D721Med (cell line): ENCODE data around the gene EPHA2.
"Not testable (repeated sequence)": the region's sequence is repeated elsewhere in the genome, so short reads cannot be mapped to it uniquely, and the experiment has no call there.

Experiments used
- DNase-seq: peaks from one replicate; pipeline ENCODE4 v3.0.0; 2011; ENCODE audit warnings: low spot score; ENCODE audit not compliant: insufficient read length
- FAIRE-seq: peaks from 2 replicates; lab custom pipeline; 2011; peaks lifted over from hg19 to GRCh38; lab: Jason Lieb, UNC
- CTCF ChIP-seq: IDR thresholded peaks from 2 replicates; pipeline ENCODE4 v1.5.1; 2012; ENCODE audit warnings: mild to moderate bottlenecking, control low read depth; ENCODE audit not compliant: insufficient read depth; ENCODE audit errors: missing control alignments

Gene EPHA2

GRCh38 chr1:16166117-16166516 lies 10.2 kb upstream of the EPHA2 start:
- FAIRE-seq (no peak), DNase-seq (no peak)
- TF ChIP-seq CTCF: no peak

GRCh38 chr1:16165548-16165947 lies 9.7 kb upstream of the EPHA2 start:
- FAIRE-seq (no peak), DNase-seq (no peak)

GRCh38 chr1:16165073-16165364 lies 9.2 kb upstream of the EPHA2 start:
- DNase-seq (no peak), FAIRE-seq (no peak)
- TF ChIP-seq CTCF: no peak

More at GRCh38 chr1:16165548-16165947, 9.7 kb upstream of the EPHA2 start:
- no peak for TF ChIP-seq CTCF

- FAIRE-seq: no peak
- no peak for DNase-seq
- TF ChIP-seq CTCF: no peak
These were observed 8.6 kb upstream of the EPHA2 start for GRCh38 chr1:16164213-16165072.

GRCh38 chr1:16163608-16164212 lies 7.8 kb upstream of the EPHA2 start:
- FAIRE-seq: not testable (repeated sequence)

GRCh38 chr1:16162163-16162822 lies 6.4 kb upstream of the EPHA2 start:
- no peak for TF ChIP-seq CTCF
- FAIRE-seq (no peak), DNase-seq (no peak)

More at GRCh38 chr1:16163608-16164212, 7.8 kb upstream of the EPHA2 start:
- DNase-seq: not testable (repeated sequence)

- FAIRE-seq (no peak), DNase-seq (no peak)
- no peak for TF ChIP-seq CTCF
These were observed 5.8 kb upstream of the EPHA2 start for GRCh38 chr1:16161717-16162116.
